ENCODE measurements around the gene BRINP2. TPM values are rescaled to one million over a fixed set of nuclear protein-coding genes. Genes with fewer than 3 reads are reported as not detected.

BRINP2 gene, protein sequence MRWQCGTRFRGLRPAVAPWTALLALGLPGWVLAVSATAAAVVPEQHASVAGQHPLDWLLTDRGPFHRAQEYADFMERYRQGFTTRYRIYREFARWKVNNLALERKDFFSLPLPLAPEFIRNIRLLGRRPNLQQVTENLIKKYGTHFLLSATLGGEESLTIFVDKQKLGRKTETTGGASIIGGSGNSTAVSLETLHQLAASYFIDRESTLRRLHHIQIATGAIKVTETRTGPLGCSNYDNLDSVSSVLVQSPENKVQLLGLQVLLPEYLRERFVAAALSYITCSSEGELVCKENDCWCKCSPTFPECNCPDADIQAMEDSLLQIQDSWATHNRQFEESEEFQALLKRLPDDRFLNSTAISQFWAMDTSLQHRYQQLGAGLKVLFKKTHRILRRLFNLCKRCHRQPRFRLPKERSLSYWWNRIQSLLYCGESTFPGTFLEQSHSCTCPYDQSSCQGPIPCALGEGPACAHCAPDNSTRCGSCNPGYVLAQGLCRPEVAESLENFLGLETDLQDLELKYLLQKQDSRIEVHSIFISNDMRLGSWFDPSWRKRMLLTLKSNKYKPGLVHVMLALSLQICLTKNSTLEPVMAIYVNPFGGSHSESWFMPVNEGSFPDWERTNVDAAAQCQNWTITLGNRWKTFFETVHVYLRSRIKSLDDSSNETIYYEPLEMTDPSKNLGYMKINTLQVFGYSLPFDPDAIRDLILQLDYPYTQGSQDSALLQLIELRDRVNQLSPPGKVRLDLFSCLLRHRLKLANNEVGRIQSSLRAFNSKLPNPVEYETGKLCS
- total RNA-seq (2016; rRNA removed; fragmentation: Illumina TruSeq; extraction: Trizol), result 0.07 and 0.20 TPM in 2 replicates
- not detected in 2 replicates for total RNA-seq (2016; cell fraction: cytosol; rRNA removed; fragmentation: Illumina TruSeq; extraction: Trizol; ENCODE audit: low read depth)
- total RNA-seq (2016; cell fraction: insoluble cytoplasmic fraction; rRNA removed; fragmentation: Illumina TruSeq; extraction: Trizol), result 0.13 and 0.62 TPM in 2 replicates
- total RNA-seq (2016; cell fraction: membrane; rRNA removed; fragmentation: Illumina TruSeq; extraction: Trizol), result 0.28 TPM in 1 of 2 replicates, not detected in the other
- total RNA-seq (2016; cell fraction: nucleus; rRNA removed; fragmentation: Illumina TruSeq; extraction: Trizol), result 0.62 and 1.7 TPM in 2 replicates
- polyA plus RNA-seq (2011; rRNA removed), result 0.08 and 0.17 TPM in 2 replicates
- polyA plus RNA-seq (2011; cell fraction: cytosol; rRNA removed), result 0.04 and 0.10 TPM in 2 replicates
- polyA plus RNA-seq (2011; cell fraction: nucleus; rRNA removed), result 0.06 and 0.52 TPM in 2 replicates
- polyA plus RNA-seq (2012), result not detected in 2 replicates
- not detected in 2 replicates for polyA plus RNA-seq (2016; cell fraction: cytosol; fragmentation: Illumina TruSeq; extraction: Trizol; ENCODE audit: low read depth)
- 0.12 TPM in 1 of 2 replicates, not detected in the other for polyA plus RNA-seq (2016; cell fraction: insoluble cytoplasmic fraction; fragmentation: Illumina TruSeq; extraction: Trizol; ENCODE audit: low read depth)
- 0.05 TPM in 1 of 2 replicates, not detected in the other for polyA plus RNA-seq (2016; cell fraction: membrane; fragmentation: Illumina TruSeq; extraction: Trizol; ENCODE audit: low read depth)
- polyA plus RNA-seq (2016; cell fraction: nucleus; fragmentation: Illumina TruSeq; extraction: Trizol; ENCODE audit: insufficient read depth, low read depth), result 0.24 TPM in 1 of 2 replicates, not detected in the other
- 0.30 TPM in 1 of 2 replicates, not detected in the other for polyA minus RNA-seq (2011; rRNA and poly(A)+ RNA removed; ENCODE audit: low replicate concordance)
- not detected in 2 replicates for polyA minus RNA-seq (2011; cell fraction: cytosol; rRNA and poly(A)+ RNA removed)
- not detected in 2 replicates for polyA minus RNA-seq (2011; cell fraction: nucleus; rRNA and poly(A)+ RNA removed)
- percentile 8 among the genes with signal in this experiment for Bru-seq, nascent RNA
- BruChase-seq, experiment 1, labeled RNA remaining after a 6-hour chase, result percentile 6 among the genes with signal in this experiment
- BruChase-seq, experiment 2, labeled RNA remaining after a 2-hour chase, result percentile 2 among the genes with signal in this experiment
- long read RNA-seq, experiment 1, result 0 reads
- long read RNA-seq, experiment 2, result 0 reads

GRCh38 chr1:177170756-177171535 is at the start of gene BRINP2:
Gene BRINP2, plus strand, starts transcription at chr1:177170958. Its CDS starts 58,919 bp downstream, at chr1:177229877.
- BruUV-seq (replicated peaks), result no TSS peak
- 47% methylated on average over 44 of the region's 49 CpGs for WGBS (ENCODE audit: low lambda C conversion rate)
- no peaks in the 10 kb centered on the region for H4K20me1 ChIP-seq (ENCODE audit: insufficient read depth, low read length)
- ChIA-PET POLR2A (no interaction called here), CTCF (ENCODE audit: low intra/inter-chr PET ratio, low total read pairs) (no interaction called here)
- H3K27me3 ChIP-seq (ENCODE audit: control insufficient read depth in 1 of 2, insufficient read depth in 2 of 2, low read length in 2 of 2), result 0 out of 5 replicates have a peak, but pooled peaks cover 0 to 6% of the 10 kb centered on the region in 2 experiments
- H3K79me2 ChIP-seq (ENCODE audit: insufficient read depth, low read length), result no peaks in the 10 kb centered on the region
- no peak within 1 kb of the TSS for H3K9ac ChIP-seq (ENCODE audit: insufficient read depth, low read depth, low read length)
- H3K4me3 ChIP-seq (replicated peaks in 1 of 3; ENCODE audit: insufficient read depth in 1 of 3, low read depth in 2 of 3, low read length in 3 of 3), result no peak within 1 kb of the TSS
- H3K9me3 ChIP-seq (ENCODE audit: low read length), result no peaks in the 10 kb centered on the region
- H3K27ac ChIP-seq (ENCODE audit: extremely low read length, insufficient read depth, low read length), result no peak within 1 kb of the TSS
- FAIRE-seq, result no peak
- in situ Hi-C loops (cut with HindIII; ENCODE audit: extremely low pct_ligation_motif_present, low pct_unique_long_range_greater_than_20kb) (no loop called here), intact Hi-C loops (cut with micrococcal nuclease; ENCODE audit: unreplicated experiment) (no loop called here)
- no peak within 1 kb of the TSS for H3K4me2 ChIP-seq (ENCODE audit: low read depth, low read length)
- no peaks in the 10 kb centered on the region for H3K36me3 ChIP-seq (replicated peaks in 1 of 2; ENCODE audit: control insufficient read depth in 1 of 2, insufficient read depth in 2 of 2, low read length in 2 of 2)
- ATAC-seq, result no peak
- DNase-seq (ENCODE audit: low spot score), result no peak
- H2AFZ ChIP-seq (ENCODE audit: low read length), result no peak within 1 kb of the TSS
- H3K4me1 ChIP-seq (ENCODE audit: insufficient read depth, low read length), result no peaks in the 10 kb centered on the region
- TF ChIP-seq, protein P1, sequence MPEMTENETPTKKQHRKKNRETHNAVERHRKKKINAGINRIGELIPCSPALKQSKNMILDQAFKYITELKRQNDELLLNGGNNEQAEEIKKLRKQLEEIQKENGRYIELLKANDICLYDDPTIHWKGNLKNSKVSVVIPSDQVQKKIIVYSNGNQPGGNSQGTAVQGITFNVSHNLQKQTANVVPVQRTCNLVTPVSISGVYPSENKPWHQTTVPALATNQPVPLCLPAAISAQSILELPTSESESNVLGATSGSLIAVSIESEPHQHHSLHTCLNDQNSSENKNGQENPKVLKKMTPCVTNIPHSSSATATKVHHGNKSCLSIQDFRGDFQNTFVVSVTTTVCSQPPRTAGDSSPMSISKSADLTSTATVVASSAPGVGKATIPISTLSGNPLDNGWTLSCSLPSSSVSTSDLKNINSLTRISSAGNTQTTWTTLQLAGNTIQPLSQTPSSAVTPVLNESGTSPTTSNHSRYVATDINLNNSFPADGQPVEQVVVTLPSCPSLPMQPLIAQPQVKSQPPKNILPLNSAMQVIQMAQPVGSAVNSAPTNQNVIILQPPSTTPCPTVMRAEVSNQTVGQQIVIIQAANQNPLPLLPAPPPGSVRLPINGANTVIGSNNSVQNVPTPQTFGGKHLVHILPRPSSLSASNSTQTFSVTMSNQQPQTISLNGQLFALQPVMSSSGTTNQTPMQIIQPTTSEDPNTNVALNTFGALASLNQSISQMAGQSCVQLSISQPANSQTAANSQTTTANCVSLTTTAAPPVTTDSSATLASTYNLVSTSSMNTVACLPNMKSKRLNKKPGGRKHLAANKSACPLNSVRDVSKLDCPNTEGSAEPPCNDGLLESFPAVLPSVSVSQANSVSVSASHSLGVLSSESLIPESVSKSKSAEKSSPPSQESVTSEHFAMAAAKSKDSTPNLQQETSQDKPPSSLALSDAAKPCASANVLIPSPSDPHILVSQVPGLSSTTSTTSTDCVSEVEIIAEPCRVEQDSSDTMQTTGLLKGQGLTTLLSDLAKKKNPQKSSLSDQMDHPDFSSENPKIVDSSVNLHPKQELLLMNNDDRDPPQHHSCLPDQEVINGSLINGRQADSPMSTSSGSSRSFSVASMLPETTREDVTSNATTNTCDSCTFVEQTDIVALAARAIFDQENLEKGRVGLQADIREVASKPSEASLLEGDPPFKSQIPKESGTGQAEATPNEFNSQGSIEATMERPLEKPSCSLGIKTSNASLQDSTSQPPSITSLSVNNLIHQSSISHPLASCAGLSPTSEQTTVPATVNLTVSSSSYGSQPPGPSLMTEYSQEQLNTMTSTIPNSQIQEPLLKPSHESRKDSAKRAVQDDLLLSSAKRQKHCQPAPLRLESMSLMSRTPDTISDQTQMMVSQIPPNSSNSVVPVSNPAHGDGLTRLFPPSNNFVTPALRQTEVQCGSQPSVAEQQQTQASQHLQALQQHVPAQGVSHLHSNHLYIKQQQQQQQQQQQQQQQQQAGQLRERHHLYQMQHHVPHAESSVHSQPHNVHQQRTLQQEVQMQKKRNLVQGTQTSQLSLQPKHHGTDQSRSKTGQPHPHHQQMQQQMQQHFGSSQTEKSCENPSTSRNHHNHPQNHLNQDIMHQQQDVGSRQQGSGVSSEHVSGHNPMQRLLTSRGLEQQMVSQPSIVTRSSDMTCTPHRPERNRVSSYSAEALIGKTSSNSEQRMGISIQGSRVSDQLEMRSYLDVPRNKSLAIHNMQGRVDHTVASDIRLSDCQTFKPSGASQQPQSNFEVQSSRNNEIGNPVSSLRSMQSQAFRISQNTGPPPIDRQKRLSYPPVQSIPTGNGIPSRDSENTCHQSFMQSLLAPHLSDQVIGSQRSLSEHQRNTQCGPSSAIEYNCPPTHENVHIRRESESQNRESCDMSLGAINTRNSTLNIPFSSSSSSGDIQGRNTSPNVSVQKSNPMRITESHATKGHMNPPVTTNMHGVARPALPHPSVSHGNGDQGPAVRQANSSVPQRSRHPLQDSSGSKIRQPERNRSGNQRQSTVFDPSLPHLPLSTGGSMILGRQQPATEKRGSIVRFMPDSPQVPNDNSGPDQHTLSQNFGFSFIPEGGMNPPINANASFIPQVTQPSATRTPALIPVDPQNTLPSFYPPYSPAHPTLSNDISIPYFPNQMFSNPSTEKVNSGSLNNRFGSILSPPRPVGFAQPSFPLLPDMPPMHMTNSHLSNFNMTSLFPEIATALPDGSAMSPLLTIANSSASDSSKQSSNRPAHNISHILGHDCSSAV (CRISPR knock-in tag; IDR thresholded peaks at IDR 0.05; ENCODE audit: borderline replicate concordance), result no peak
- TF ChIP-seq, protein P2, sequence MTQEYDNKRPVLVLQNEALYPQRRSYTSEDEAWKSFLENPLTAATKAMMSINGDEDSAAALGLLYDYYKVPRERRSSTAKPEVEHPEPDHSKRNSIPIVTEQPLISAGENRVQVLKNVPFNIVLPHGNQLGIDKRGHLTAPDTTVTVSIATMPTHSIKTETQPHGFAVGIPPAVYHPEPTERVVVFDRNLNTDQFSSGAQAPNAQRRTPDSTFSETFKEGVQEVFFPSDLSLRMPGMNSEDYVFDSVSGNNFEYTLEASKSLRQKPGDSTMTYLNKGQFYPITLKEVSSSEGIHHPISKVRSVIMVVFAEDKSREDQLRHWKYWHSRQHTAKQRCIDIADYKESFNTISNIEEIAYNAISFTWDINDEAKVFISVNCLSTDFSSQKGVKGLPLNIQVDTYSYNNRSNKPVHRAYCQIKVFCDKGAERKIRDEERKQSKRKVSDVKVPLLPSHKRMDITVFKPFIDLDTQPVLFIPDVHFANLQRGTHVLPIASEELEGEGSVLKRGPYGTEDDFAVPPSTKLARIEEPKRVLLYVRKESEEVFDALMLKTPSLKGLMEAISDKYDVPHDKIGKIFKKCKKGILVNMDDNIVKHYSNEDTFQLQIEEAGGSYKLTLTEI (CRISPR knock-in tag; conservative IDR thresholded peaks at IDR 0.05), result no peak
- TF ChIP-seq HNRNPLL (IDR thresholded peaks at IDR 0.05; ENCODE audit: low read depth, low read length, poor library complexity, severe bottlenecking) (no peak), MIXL1 (CRISPR knock-in tag; IDR thresholded peaks at IDR 0.05) (no peak)
